GM19463 (cell line): ENCODE data around the gene DNMT1.

Source experiments
- ATAC-seq: cut with Tn5 transposase; IDR thresholded peaks from one replicate; pipeline ENCODE4 v1.9.1; 2021; ENCODE audit warnings: mild to moderate bottlenecking, moderate library complexity; ENCODE audit not compliant: unreplicated experiment

Gene DNMT1

DNA sequence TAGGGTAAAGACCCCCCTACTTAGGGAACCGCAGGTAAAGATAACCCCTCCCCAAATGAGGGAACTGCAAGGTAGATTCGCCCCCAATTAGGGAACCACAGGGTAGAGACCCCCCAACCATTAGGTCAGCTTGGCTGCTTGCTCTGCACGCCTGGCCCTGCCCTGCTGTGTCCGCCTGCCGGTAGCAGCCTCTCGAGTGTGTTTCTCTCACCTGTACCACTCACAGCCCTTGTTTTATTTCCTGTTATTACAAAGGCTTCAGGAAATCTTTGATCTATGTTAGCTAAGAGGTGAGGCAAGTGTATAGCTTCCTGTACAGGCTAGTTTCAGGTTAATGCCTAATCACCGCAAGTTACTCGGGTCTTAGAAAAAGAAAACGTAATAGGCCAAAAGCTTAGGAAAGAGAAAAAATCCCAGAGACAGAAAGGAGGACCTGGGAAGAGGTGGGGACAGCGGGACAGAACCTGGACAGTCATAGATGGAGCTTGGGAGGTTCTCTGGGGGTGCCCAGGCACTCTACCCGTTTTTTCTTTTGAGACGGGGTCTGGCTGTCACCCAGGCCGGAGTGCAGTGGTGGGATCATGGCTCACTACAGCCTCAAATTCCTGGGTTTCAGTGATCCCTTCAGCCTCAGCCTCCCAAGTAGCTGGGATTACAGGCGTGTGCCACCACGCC, 51.9 kb downstream of the DNMT1 start:
- no peak for ATAC-seq

DNA sequence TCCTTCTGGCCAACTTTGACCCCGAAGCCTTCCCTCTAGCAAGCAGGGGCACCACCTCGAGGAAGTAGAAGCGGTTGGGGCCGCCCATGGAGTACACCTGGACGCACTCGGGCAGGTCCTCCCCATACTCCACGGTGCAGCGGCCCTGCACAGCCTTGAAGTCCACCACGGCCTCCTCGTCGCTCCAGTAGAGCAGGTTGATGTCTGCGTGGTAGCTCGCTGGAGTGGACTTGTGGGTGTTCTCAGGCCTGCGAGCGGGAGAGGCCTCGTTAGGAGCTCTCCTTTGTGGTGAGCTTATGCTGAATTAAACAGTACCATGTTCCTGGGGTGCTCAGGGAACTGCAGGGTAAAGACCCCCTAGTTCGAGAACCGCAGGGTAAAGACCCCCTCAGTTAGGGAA, 52.8 kb downstream of the DNMT1 start:
- no peak for ATAC-seq

DNA sequence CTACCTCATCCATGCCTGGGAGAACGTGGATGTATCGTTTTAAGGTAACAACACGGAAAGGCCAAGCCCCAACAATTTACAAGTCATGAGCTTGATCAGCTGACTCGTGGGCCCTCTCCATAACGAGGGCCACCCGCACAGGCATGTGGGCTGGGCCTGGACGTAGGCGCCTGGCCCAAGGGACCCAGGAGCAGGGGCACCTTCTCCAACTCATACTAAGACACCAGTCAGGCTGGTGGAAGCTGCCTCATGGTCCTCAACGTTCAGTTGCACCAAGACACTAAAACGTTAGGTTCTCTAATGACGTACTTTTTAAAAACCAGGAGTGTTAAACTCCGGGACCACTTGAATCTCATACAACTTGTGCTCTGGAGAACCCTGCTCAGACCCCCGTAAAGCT, 53.3 kb downstream of the DNMT1 start:
- ATAC-seq, result no peak

DNA sequence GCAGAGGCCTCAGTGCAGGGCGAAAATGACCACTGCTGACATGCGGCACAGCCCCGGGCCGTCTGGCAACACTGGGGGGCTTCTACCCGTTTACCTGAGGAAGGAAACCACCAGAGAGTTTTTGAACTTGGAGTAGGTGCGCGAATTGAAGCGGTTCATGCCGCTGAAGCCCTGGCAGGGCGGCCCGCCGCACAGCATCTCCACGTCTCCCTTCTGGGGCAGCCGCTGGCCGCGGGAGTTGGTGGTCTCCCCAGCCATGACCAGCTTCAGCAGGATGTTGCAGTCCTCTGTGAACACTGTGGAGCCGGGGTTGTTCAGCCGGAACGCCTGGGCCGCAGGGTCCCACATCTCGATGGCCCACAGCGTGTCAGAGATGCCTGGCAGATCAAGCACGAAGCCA, 54.8 kb downstream of the DNMT1 start:
- no peak for ATAC-seq

DNA sequence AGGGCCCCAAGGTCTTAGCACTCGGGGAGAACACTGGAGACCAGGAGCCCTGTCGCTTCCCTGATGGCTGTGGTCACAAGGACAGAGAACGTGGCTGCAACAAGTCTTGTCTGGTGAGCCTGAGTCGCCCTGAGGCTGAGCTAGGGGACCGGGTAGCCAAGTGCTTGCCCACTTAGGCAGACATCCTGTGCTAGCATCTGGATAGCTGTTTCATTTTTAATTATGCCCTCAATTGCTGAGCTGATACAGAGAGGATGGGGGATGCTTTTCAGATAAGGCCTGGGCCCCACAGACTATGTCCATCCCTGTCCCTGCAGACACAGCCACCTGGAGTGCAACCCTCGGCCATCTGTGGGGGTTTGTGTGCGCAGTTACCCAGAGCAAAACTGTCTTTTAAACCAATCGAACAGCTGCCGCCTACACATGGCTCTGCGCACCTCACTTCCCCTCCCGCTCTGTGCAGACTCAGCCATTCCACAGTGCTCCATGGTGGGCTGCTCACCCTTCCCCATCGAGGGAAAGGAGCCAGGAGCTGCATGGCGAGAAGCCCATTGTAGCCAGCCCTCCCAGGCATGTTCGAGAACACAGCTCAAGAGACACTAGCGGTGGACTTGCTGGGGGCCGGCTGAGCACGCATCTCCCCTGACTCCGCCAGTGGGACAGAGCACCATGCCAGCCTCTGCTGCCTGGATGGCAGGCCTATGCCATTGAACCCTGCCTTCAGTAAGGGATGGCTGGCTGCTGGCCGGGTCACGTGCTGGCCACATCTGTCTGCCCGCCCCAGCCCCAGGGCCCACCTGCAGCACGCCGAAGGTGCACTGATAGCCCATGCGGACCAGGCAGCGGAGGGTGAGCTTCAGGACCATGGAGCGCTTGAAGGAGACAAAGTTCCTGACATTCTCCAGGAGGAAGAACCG, 55.6 kb downstream of the DNMT1 start:
- ATAC-seq, result no peak

DNA sequence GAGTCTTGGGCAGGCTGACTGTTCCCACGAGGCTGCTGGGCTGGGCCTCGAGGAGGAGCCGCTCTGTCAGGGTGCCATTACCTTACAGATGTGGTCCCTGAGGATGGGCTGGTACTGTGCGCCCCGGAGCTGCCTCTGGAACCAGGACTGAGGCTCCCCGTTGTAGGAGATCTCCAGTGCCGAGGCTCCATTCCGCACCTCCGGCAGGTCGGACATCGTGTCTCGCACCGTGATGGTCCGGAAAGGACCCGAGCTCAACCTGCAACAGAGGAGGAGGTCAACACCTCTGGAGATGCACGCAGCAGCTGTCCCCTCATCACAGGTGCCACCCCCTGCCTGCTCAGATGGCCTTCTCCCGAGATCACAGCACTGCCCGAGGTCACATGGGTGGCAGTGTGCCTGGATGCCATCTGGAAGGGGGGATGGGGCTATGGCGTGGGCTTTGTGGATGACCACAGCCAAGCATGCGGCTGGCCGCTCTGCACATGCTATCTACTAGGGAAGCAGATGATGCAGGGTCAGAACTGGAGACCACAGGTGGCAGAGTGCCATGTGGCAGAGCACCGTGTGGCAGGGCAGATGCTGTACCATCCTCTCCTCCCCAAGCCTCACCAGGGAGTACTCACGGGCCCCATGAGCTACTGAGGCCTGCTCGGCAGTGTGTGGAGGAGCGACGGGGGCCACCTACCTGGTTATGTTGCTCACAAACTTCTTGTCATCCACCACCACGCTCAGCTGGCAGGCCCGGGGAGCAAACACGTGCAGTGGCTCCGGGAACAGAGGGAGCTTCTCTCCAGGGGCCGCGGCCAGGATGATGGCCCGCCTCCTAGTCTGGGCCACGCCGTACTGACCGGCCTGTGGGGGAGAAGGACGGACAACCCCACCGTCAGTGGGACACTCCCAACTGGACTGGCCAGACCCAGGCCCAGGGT, 56.7 kb downstream of the DNMT1 start:
- ATAC-seq, result no peak

DNA sequence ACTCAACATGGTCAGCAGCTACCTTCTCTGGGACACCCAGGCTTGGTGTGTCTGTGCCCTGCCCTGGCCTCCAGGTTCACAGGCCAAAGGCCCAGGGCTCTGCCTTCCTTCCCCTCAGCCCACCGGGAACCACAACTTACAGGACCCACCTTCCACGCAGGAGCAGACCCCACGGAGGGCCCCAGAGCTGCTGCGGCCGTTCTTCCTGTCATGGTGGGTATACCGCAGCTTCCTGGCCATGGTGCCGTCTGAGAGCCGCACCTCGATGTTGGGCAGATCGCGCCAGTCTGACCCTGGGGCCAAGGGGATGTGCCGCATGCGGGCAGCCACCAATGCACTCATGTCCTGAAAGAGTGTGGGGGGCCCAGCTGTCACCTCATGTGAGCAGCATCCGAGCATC, 57.8 kb downstream of the DNMT1 start:
- no peak for ATAC-seq

DNA sequence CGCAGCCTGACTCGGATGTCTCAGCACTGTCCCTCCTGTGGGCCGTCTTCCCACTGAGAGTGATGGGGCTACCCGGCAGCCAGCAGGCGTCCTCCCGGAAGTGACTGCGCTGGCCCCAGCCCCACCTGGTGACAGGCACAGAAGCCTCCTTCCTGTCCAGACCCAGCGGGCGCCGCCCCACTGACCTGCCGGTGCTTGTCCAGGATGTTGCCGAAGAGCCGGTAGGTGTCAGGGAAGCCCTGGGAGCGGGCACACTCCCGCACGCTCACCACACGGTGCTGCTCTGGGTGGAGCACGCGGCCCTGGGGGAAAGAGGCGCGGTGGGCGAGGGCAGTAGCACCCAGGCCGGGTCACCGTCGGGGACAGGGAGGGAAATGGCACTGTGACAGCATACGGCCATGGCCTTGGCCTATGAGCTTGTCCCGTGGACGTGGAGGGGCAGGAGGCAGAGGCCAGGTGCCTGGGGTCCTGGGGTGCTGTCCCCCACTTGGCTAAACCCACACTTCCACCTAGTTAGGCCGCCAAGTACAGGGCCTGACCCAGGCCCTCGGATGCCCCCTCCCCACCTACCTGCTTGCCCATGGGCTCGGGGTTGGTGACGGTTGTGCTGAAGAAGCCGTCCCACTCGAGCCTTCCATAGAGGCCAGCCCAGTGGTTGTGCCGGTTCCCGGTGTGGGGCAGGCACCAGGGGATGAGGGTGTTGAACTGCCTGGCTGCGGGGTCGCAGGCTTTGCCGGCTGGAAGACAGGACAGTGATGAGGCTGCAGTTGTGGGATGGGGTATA, 59.0 kb downstream of the DNMT1 start:
- ATAC-seq, result no peak

DNA sequence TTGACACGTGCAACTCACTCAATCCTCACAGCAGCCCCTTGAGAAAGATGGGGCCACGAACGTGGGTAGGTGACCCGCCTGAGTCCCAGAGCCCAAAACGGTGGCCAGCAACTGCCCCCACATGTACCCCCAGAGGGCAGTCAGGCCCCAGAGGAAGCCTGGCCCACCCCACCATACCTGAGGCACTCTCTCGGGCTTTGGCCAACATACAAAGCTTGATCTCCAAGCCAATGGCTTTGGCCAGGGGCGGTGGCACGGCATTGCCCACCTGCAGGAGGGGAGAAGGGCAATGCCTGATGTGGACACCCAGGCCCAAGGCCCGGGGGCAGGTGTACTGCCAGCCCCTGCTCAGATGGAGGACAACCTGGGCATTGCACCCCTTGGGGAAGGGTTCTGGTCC, 60.7 kb downstream of the DNMT1 start:
- ATAC-seq, result no peak

DNA sequence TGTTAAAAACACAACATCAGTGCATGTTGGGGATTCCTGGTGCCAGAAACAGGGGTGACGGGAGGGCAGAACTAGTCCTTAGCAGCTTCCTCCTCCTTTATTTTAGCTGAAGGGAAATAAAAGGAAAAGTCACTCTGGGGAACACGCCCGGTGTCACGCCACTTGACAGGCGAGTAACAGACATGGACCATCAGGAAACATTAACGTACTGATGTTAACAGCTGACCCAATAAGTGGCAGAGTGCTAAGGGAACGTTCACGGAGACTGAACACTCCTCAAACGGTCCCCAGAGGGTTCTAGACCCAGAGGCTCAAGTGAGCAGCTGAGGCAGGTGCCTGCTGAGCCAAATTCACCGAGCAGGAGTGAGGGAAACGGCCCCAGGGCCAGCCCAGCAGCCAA, 61.2 kb downstream of the DNMT1 start:
- ATAC-seq, result no peak

DNA sequence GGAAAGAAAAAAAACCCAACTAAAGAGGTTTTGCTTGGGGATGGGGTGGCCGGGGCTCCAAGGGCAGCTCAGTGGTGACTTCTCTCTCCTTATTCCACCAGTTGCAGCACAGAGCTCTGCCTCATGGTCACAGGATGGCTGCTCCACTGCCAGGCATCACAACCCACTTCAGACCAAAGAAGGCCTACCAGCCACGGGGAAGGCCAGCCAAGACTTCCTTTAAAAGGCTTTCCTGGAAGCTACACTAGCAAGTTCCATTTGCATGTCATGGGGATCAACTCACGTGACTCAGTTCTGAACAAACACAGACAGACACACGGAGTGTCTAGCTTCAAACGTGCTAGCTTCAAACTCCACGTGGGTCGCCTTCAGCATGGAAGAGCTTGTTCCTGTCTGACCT, 61.8 kb downstream of the DNMT1 start:
- ATAC-seq, result no peak

DNA sequence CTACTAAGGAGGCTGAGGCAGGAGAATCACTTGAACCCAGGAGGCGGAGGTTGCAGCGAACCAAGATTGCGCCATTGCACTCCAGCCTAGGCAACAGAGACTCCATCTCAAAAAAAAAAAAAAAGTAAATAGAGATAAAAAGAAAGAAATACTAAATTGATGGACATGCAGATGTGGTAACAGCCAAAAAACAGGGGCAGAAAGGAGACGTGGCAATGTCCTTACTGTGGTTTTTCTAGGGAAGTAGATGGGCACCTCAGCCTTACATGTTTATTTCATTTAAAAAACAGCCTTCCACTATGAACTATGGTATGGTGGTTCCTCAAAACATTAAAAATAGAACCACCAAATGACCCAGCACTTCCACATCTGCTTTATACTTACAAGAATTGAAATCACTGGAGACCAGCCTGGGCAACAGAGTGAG, 68.5 kb downstream of the DNMT1 start:
- ATAC-seq, result no peak

DNA sequence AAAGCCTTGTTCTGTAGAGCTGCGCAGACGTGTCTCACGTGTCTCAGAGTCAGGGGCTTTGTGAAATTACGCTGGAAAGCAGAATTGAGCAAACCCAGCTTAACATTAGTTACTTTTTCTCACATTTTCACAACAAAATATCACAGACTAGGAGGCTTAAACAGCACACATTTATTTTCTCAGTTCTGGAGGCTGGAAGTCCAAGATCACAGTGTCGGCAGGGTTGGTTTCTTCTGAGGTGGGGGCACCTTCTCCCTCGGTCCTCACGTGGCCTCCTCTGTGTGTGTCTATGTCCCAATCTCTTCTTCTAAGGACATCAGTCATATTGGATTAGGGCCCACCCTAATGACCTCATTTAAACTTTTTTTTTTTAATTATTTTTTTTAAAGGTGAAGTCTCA, 70.3 kb downstream of the DNMT1 start:
- no peak for ATAC-seq

DNA sequence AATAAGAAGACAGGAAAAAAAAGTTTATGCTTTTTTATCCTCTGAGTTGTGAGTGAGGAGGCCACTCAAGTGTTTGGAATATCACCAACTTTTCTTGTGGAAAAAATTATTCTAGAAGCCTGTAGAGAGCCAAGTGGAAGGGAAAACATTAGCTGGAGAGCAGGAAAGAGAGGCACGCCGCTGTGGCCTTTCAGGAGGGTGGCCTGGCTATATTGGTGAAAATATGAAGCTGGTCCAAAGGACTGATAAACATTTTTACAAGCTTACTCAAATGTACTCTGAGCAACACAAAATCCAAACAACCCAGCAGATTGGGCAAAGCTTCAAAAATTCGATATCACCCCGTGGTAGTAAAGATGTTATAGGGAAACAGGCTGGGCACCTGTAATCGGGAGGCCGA, 72.7 kb downstream of the DNMT1 start:
- ATAC-seq, result no peak

DNA sequence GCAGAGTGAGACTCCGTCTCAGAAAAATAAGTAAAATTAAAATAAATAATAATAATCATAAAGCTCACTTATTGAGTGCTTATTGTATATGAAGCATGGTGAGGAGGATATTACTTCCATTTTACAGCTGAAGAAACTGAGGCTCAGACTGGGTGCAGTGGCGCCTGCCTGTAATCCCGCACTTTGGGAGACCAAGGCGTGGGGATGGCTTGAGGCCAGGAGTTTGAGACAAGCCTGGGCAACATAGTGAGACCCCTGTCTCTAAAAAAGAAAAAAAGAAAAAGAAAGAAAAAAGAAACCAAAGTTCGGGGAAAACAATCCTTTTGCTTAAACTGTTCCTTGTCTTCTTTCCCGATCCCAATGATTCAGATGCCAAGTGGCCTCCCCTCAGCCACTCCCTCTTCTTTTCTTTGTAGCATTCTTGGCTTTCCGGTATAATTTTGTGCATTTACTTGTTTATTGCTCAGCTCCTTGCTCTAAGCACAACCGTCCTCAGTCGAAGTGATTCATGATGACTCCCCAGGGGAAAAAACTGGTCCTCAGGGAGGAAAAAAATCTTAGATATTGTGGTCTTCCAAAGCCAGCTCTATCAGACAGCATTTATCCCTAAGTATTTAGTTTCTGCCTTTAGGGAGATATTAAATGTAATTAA, 74.1 kb downstream of the DNMT1 start:
- no peak for ATAC-seq

DNA sequence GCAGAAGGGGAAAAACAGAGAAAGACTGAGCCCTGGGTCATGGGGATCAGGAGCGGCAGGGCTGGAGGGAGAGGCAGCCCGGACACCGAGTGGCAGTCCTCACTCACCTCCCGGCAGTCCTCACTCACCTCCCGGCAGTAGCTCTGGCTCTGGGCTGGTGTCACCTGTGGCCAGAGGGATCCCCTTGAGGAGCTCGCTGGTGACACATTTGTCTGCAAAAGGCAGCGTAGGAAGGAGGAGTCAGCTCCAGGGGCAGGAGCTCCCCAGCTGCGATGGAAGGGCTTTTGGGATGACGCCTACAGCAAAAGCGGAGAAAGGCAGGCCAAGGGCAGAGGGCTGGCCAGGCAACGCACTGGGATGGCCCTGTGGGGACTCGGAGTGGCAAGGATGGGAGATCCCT, 75.8 kb downstream of the DNMT1 start:
- no peak for ATAC-seq

DNA sequence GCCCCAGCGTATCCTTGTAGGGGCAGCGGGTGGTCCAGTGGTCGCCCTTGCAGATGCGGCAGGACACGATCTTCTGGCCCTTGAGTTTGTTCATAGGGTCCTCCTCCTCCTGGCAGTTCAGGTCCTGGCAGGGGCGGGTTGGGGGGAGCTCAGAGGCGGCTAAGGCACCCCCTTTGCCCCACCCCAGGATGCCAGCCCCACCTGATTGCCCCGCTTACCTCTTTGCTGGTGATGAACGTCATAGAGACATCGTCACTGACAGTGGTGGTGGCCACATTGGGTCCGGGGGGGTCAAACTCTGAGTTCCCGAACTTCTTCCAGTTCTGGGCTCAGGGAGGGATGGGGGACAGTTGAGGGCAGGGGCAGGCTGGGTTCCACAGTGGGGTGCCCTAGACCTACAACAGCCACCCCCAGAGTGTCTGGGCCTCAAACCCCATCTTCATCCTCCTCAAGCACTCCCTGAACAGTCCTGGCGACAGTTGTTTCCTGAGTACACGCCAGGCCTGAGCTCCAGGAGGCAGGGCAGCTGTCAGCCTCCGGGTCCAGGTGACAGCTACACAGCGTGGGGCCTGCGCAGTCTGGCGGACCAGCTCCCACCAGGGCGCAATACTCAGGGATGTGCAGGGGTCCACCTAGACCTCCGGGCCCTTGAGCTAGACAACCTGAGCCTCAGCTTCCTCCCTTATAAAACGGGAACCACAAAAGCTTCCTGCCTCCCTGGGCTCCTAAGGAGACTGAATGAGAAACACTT, 77.7 kb downstream of the DNMT1 start:
- ATAC-seq, result no peak

DNA sequence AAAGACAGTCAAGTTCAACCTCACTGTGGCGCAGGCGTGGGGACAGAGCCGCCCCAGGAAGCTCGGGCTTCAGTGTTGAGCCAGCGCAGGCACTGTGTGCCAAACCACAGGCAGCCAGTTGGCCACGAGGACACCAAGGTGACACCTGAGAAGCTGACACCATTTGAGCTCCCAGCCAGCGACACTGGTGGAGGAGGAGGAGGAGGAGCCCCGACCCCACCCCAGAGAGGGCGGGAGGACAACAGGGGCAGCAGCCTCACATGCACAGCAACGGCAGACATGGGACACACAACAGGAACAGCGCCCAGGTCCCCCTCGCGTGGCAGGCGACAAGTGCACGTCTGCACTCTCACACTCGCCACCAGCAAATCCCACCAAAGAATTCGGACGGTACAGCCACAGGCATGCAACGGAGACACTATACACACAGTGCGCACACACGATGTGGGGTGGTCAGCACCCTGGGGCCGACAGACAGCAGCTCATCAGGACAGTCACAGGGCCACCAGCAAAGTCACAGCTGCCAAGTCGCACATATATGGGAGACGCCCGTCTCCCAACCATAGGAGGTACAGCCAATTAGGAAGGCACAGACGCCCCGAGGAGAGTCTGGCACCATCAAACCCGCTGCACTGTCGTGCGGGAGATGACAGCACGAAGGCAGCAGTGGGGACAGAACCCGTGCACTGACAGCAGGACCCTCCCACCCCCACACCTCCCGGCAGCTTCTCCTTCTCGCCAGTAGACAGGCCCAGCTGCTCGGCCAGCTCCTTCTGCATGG, 78.5 kb downstream of the DNMT1 start:
- no peak for ATAC-seq
